CD4-positive, alpha-beta T cell treated with Interleukin-10 for 1 hour (primary cell): ENCODE results near the gene HCK.
A peak's percentile ranks its signal among the peaks of the same experiment; 100 is the strongest.

Experiments used
- DNase-seq: peaks from one replicate; pipeline ENCODE4 v3.0.0-alpha.2; 2020

HCK gene

DNA sequence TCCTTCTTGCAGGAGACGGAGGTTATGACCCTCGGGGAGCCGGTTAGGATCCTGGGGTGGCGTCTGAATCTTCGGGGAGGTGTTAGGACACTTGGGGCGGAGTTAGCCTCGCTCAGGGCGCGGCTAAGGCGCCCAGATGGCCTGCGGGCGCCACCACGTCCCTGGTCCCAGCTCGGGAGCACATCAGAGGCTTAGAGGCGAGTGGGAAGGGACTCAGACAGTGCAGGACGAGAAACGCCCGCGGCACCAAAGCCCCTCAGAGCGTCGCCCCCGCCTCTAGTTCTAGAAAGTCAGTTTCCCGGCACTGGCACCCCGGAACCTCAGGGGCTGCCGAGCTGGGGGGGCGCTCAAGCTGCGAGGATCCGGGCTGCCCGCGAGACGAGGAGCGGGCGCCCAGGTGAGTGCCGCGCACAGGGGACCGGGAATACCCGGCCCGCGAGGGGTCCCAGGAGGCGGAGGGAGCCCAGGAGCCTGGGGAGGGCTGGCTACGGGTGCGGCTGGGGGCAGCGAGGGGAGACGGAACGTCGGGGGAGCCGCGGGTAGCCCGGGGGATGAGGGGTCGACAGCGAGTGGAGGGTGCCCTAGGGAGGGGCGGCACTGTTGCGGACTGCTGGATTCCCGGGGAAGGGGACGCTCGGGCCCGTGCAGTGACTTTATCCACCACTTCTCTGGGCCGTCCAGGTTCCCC, at the start of gene HCK:
HCK (plus strand) TSS at position 153 of the 688 bp plus-strand sequence.
- DNase-seq: no peak

DNA sequence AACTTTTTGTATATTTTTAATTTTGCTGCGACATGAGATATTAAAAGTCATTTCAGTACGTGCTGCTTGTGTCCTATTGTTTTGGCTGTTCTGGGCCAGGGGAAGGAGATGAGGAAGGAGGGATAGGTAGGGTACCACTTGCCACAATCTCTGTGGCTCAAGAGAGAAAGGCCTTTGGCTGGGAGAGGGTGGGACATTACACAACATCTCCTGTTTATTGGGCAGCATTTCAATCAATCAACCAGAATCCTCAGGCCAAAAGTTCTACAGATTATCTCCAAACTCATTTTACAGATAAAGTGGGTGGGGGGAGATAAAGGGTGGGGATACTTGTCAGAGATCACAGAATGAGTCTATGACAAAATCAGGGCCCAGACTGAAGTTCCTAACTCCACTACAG, 48.7 kb upstream of the HCK start:
- no peak for DNase-seq

DNA sequence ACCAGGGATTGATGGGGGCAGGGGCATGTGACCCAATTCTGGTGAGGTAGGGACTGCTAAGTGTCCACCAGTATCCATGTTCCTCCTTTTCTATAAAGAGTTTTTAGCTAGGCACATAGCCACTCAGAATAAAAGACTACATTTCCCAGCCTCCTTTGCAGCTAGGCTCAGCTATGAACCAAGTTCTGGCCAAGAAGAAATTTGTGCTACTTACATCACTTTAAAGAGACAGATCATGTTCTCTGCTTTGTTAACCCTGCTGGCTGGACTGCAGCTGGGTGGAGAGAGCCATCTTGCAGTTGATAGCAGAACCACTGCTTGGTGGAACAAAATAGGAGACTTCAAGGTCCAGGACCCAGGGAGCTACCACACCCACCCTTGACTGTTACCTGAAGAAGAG, 47.1 kb upstream of the HCK start:
- no peak for DNase-seq

DNA sequence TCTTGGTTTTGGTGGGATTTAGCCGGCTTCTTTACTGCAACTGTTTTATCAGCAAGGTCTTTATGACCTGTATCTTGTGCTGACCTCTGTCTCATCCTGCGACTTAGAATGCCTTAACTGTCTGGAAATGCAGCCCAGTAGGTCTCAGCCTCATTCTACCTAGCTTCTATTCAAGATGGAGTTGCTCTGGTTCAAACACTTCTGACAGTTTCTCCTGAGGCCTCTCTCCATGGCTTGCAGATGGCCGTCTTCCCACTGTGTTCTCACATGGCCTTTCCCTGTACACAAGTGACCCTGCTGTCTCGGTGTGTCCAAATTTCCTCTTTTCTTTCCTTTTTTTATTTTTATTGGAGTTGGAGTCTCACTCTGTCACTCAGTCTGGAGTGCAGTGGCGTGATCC, 46.0 kb upstream of the HCK start:
- DNase-seq: no peak

DNA sequence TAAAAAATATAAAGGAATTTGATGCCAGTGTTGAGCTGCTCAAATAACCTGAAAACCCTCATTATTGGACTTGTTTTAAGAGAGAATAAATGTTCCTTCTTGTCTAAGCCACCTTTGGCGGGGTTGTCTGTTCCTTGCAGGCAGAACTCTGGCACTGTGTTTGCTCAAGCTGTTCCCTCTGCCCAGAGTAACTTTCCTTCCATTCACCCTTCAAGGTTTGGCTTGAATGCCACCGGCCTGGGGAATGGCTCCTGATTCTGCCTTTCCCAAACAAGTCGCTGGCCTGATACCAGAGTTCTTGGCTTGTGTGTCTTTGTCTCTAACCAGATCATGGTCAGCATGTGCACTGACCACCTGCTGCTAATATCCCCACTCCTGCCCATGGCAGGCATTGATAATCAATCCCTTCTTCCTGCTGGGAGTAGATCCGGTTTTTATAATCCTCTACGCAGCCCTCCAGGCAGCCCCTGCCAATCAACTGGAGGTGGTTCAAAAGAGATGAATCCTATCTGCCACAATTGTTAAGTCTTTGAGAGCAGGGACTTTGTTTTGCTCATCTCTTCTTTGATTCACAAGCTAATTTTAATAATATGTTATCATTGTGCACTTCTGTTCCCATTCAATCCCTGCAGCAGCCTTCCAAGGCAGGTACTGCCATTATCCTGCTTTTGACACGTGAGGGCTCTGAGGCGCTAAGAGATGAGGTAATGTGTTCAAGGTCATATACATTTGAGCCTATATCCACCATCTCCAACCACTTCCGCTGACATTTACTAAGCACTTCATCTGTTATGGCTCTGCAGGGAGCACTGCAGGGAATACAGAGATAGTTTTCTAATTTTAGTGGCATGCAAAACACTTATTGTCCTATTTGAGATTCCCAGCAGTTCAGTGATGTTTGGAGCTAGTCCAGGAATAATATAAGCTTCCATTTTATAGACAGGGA, 44.9 kb upstream of the HCK start:
- DNase-seq: no peak

DNA sequence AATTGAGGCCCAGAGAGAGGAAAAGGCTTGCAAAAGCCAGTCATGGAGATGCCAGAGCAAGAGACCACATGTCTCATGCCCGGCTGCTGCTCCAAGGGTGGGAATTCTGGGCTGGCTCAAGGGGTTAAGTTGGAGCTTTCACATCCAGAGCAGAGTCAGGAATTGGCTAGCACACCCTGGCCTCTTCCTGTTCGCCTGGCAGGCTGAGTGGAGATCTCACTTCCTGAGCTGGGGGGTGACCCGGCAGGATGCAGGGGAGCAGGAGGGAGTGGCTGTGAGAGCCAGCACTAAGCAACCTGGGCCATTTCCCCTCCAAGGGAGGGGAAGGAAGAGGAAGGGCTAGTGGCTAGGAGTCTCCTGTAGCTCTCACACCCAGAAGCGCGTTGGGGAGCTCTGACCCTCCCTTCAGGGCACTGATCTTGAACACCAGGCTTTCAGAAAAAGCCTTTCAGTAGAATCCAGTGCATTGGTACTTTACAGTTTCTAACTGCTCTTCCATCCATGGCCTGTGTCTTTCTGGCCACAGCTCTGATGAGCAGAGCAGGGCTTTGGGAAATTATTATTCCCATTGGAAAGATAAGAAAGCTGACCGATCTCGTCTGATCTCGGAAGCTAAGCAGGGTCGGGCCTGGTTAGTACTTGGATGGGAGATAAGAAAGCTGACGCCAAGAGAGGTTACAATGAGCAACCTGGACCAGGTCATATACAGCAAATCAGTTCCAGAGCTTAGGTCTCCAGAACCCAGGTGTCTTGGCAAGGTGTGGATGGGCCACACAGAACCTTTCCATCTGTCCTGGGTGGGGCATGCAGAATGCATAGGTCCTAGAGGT, 44.0 kb upstream of the HCK start:
- no peak for DNase-seq

DNA sequence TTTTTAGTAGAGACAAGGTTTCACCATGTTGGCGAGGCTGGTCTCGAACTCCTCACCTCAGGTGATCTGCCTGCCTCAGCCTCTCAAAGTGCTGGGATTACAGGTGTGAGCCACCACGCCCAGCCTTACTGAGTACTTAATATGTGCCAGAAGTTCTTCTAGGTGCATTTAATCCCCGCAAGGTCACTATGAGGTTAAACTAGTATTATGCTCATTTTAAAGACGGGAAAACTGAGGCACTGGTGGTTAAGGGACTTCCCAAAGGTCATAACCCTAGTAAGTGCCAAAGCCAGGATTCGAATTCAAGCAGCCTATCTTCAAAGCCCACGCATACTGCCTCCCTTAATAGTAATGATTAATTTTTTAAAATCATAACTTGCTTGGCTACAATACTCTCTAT, 42.5 kb upstream of the HCK start:
- no peak for DNase-seq

DNA sequence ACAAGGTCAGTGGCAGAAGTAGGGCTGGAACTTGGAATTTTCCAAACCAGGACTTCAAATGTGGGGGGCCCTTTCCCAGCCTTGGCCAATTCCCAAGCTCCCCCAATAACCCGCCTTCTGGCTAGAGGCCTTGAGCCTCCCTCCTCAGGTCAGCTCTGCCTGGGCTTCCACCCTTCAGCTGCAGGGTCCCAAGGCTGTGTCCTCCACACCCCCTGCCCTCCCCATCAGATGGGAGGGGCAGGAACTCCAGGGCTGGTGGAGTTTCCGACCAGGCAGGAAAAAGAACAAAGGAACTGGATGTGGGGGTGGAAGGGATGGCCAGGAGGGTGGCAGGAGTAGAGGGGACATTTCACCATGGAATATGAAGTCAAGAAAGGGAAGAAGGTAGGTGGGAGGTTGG, 41.9 kb upstream of the HCK start, which contains the start of gene CCM2L:
CCM2L (plus strand) TSS at position 338 of the 400 bp plus-strand sequence; CDS start at position 355, 17 bp downstream.
- DNase-seq: no peak

DNA sequence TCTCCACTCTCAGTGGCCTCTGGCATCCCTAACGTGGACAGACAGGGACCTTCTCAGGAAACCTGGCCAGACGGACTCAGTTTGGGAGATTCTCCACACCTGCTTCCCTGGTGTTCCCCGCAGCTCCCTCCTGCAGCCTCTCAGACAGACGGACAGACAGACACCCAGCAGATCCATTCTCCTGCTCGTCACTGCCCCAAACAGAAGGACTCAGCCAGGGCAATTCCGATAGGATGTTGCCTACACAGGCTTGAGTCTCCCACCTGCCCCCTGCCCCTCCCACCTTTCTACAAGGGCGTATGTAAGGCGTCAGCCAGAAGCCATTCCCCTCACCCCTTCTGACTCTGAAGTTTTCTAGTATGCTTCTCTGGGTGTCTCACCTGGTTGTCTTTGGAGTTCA, 41.4 kb upstream of the HCK start:
- DNase-seq: no peak

DNA sequence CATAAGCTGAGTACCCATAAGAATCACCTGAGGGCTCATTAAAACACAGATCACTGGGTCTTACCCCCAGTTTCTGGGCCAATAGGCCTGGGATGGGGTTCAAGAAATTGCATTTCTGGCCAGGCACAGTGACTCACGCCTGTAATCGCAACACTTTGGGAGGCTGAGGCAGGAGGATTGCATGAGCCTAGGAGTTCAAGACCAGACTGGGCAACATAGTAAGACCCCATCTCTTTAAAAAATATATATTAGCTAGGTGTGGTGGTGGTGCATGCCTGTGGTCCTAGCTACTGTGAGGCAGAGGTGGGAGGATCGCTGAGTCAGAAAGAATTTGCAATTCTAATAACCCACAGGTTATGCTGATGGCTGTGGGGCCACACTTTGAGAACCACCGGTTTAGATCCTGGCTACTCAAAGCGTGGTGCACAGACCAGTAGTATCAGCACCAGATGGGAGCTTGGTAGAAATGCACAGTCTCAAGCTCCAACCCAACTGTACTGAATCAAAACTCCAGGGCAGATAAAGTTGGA, 39.8 kb upstream of the HCK start:
- DNase-seq: no peak

DNA sequence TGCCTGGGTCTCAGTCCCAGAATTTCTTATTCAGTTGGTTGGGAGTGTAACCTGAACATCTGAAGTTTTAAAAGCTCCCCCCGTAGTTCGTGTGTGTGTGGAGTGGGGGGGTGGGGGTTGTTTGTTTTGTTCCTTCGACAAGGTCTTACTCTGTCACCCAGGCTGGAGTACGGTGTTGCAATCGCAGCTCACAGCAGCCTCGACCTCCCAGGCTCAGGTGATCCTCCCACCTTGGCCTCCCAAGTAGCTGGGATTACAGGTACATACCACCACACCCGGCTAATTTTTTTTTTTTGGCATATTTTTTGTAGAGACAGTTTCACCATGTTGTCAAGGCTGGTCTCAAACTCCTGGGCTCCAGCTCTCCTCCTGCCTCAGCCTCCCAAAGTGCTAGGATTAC, 38.7 kb upstream of the HCK start:
- DNase-seq: no peak

DNA sequence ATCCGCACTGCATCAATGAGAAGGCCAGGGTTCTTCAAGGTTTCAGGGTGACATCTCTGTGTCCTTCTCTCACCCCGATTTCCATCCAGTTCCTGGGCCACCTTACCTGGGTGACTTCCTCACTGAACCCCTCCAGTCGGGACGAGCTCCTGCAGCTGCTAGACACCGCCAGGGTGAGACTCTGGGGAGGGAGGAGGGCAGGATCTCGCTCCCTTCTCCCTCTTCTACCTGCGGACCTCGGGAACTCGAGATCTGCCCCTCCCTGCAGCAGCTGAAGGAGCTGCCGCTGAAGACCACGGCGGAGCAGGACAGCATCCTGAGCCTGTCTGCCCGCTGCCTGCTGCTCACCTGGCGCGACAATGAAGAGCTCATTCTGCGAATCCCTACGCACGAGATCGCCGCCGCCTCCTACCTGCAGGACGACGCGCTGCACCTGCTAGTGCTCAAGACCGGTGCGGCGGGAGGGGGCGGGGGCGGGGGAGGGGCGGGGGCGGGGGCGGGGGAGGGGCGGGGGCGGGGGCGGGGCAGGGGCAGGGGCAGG, 34.3 kb upstream of the HCK start:
- peak; percentile 63 for DNase-seq

DNA sequence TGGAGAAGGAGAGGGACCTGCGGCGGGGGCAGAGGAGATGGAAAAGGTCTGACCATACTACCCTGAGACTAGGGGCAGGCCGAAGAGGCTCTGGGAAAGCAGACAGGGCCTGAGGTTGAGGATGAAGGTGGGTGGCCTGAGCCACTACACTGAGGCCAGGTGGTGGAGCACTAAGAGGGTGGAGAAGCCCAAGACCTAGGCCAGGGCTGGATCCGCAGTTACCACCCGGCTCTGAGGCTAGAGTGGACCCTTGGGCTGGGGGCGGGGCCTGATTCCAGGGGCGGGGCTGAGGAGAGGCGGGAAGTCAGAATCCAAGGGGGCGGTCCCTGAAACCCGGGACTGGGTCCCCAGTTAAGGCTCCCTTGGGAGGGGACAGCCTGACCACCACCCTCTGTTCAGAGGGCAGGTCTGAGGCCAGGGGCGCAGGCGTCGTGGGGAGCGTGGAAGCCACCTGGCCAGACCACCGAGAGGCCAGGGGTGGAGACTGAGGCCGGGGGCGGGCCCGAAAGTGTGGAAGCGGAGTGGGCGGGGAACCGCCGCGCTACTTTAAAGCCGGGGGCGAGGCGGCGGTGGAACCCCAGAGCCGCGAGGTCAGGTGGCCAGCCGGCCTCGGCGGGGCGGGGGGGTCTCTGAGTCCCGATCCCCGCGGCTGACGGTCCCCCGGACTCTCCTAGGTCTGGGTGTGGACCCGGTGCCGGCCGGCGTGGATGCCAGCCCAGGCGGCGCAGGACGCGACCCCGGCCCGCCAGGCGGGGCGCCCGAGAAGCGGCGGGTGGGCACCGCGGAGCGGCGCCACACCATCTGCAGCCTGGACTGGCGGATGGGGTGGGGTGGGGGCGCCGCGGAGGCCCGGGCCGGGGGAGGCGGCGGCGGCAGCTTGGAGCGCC, 33.5 kb upstream of the HCK start:
- DNase-seq: peak; percentile 46

DNA sequence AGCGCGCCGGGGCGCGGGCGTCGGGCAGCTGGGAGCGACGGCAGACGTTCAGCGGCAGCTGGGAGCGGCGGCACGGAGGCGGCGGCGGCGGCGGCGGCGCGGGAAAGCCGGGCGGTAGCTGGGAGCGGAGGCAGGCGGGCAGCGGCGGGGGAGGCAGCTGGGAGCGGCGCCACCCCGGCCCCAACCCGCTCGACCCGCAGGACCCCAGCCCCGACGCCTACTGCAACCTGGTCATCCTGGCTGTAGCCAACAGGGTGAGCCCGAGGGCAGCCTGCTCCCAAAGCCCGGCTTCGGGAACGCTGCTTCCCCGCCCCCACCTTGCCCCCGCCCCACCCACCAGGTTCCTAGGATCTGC, 32.9 kb upstream of the HCK start:
- no peak for DNase-seq

DNA sequence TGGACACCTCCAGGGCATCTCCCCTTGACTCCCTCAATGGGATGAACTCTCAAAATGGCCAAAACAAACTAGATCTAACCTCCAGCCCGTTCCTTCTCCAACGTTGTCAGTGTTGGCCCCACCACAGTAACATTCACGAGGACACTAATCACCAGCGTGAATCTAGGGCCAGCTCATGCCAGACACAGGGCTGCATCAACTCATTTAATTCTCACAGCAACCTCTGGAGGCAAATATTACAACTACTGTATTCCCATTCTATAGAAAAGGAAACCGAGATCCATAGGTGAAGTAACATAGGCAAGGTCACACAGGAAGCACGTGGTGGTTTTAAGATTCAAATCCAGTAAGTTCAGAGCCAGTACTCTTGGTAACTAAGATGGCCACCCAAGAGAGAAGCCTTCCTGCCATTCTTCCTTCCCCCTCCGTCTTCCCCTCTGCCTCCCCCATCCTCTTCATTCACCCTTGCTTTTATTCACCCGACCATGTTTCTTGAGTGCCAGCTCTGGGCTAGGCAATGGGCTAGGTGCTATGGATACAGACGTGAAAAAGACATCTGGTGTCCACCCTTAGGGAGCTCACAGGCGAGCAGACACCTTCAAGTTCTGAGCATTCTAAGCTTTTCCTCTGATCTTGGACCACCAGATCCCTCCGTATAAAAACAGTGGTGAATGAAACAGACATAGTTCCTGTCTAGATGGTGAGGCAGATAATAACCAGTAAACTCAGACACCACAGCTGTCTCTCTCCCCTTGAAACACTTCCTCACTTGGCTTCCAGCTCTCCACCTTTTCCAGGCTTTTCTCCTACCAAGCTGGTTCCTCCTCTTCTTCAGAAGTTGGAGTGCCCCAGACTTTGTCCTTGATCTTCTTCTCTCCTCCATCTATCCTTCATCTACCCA, 32.2 kb upstream of the HCK start:
- no peak for DNase-seq

DNA sequence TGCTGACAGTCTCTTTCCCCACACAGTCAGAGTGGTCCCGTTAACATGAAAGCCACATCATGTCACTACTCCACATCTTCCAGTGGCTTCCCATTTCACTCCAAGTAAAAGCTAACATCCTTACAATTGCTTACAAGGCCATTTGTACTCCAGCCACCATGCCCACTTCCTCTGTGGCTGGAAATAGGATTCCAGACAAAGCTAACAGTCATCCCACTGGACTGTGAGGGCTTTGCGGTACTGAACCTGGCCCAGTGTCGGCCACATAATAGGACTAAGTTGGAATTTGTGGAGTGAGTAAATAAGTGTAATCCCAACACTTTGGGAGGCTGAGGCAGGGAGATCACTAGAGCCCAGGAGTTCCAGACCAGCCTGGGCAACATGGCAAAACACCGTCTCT, 31.0 kb upstream of the HCK start:
- DNase-seq: no peak

DNA sequence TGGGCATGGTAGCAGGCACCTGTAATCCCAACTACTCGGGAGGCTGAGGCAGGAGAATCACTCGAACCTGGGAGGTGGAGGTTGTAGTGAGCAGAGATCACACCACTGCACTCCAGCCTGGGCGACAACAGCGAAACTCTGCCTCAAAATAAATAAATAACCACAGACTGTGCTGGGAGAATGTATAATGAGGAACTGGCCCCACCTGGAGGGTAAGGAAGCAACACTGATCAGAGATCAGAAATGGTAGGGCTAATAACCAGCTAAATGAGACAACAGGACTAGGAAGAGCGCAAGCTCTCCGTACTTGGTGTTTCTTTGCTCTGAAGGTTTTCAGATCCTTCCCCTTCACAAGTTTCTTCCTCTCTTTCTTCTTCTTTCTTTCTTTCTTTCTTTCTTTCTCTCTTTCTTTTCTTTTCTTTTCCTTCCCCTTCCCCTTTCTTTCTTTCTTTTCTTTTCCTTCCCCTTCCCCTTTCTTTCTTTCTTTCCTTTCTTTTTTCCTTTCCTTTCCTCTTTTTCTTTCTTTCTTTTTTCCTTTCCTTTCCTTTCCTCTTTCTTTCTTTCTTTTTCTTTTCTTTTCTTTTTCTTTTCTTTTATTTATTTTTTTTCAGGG, 27.3 kb upstream of the HCK start:
- DNase-seq: no peak

DNA sequence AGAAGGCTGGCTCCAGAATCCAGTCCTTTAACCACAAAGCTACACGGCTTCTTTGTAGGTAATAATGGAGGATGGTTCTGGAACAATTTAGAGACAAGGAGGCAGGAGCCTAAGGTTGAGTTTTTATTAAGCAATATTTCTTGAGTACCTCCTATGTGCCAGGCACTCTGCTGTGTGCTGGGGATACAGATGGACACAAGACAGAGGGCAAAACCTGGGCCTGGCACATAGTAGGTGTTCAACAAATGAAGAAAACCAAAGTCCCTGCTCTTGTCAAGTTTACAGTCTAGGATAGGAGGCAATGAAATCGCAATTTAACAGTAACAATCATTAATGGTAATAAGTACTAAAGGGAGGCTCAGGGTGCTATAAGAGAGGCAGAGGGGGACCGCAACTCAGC, 24.4 kb upstream of the HCK start:
- DNase-seq: no peak

DNA sequence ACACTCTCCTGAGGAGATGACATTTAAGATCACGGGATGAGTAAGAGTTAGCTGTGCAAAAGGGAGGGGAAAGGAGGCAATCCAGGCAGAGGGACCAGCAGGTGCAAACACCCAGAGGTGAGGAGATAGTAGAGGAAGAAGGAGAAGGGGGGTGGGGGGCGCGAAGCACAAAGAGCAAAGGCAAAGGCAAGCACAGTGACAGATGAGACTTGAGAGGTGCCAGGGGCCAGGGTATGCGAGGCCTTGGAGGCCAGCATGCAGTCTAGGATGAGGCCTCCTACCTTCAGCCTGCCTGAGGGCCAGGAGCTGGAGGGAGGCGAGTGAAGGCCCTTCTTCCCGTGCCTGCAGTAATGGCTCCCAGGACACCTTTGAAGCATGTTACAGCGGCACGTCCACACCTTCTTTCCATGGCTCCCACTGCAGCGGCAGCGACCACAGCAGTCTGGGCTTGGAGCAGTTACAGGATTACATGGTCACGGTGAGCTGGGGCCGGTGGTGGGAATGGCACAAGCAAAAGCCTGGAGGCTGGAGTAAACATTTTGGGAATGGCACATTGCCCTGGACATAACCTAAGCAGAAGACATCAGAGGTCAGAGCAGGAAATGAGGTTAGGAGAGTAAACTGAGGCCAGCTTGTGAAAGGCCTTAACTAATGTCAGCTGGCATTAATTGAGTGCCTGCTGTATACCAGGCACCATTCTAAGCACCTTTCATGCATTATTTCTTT, 23.2 kb upstream of the HCK start:
- no peak for DNase-seq

DNA sequence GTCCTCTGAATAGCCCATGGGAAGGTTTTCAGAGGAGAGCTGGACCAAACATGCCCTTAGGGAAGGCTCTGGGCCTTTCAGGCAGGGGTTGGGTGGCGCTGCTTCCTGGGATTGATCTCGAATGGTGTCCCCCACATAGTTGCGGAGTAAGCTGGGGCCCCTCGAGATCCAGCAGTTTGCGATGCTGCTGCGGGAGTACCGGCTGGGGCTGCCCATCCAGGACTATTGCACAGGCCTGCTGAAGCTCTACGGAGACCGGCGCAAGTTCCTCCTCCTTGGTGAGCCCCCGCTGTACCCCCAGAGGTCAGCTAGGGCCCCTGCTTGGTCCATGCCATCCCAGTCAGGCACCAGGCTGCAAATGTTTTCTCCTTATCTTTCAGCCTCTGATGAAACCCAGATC, 22.5 kb upstream of the HCK start:
- DNase-seq: no peak
